K562 (cell line): ENCODE measurements around the gene TSHZ1. TPM values are rescaled to one million over a fixed set of nuclear protein-coding genes. Genes with fewer than 3 reads are reported as not detected.

ENCODE experiments used
- ATAC-seq: fragments of 200-7000 bp; cut with Tn5 transposase; 3 replicates; pipeline ENCODE4 v1.9.1; 2020; ENCODE audit warnings: moderate library complexity
- BruUV-seq: library from RNA; stranded (reverse); fragments of 400-500 nt; replicated peaks from 2 replicates; lab custom pipeline; 2021; lab: Mats Ljungman, UMichigan
- CTCF ChIA-PET: fragments of 300-600 bp; formaldehyde crosslinking; extraction: SDS; loops from one replicate; lab custom pipeline; 2021; ENCODE audit warnings: low intra/inter-chr PET ratio; lab: Yijun Ruan, JAX
- POLR2A ChIA-PET: fragments of 300-600, 350-650 bp; sonication (Branson Sonifier 250); formaldehyde crosslinking; extraction: SDS; loops from one replicate; lab custom pipeline; 2021; ENCODE audit warnings: antibody characterized with exemption, inconsistent platforms; lab: Yijun Ruan, JAX
- DNase-seq, 4 experiments: peaks; one replicate each; pipeline versions ENCODE4 v3.0.0 to v3.0.0-alpha.2; 2011 to 2018; ENCODE audit warnings: low spot score in 3 of 4, mixed read lengths in 3 of 4; ENCODE audit errors: extremely low read depth in 1 of 4
- FAIRE-seq: peaks from 2 replicates; lab custom pipeline; 2011; peaks lifted over from hg19 to GRCh38; lab: Jason Lieb, UNC
- H2AFZ ChIP-seq: 2 replicates; pipeline ENCODE4 v1.6.0; 2011; ENCODE audit warnings: low read depth, low read length, control low read depth, inconsistent platforms
- H3K27ac ChIP-seq: fragments of 200-600 bp; 3 replicates; pipeline ENCODE4 v1.8.0; 2011; ENCODE audit warnings: low read depth, mild to moderate bottlenecking, control low read depth, inconsistent platforms, low read length, moderate library complexity, mixed read lengths; ENCODE audit errors: extremely low read depth
- H3K27me3 ChIP-seq, 2 experiments: fragments of 300-600 bp in 1 of 2; 2 replicates in 1 of 2; 3 replicates in 1 of 2; pipeline versions ENCODE4 v1.6.0 to v1.8.0; 2011; ENCODE audit warnings: inconsistent platforms in 2 of 2, low read length in 2 of 2, mild to moderate bottlenecking in 1 of 2, mixed read lengths in 1 of 2, moderate library complexity in 1 of 2; ENCODE audit not compliant: control insufficient read depth in 2 of 2, insufficient read depth in 2 of 2
- H3K36me3 ChIP-seq: fragments of 300-600 bp; 3 replicates; pipeline ENCODE4 v1.8.0; 2011; ENCODE audit warnings: mild to moderate bottlenecking, low read length, inconsistent platforms; ENCODE audit not compliant: control insufficient read depth, insufficient read depth
- H3K4me1 ChIP-seq, 2 experiments: fragments of 200-600 bp in 1 of 2; replicated peaks in 1 of 2; 2 replicates in 1 of 2; 3 replicates in 1 of 2; pipeline versions ENCODE4 v1.5.1 to v1.8.0; 2011; ENCODE audit warnings: inconsistent platforms in 2 of 2, low read length in 2 of 2, mild to moderate bottlenecking in 1 of 2, mixed read lengths in 1 of 2, moderate library complexity in 1 of 2; ENCODE audit not compliant: control insufficient read depth in 2 of 2, insufficient read depth in 2 of 2
- H3K4me2 ChIP-seq: 2 replicates; pipeline ENCODE4 v1.6.1; 2011; ENCODE audit warnings: low read length, control low read depth, inconsistent platforms, mixed read lengths; ENCODE audit not compliant: insufficient read depth
- H3K4me3 ChIP-seq: fragments of 200-600 bp; sonication (generic), shearing (Covaris generic); 2 replicates; pipeline ENCODE4 v1.5.1; 2016; ENCODE audit warnings: control low read depth, inconsistent platforms
- H3K79me2 ChIP-seq: fragments of 200-600 bp; 3 replicates; pipeline ENCODE4 v1.8.0; 2011; ENCODE audit warnings: low read length, inconsistent platforms; ENCODE audit not compliant: control insufficient read depth, insufficient read depth
- H3K9ac ChIP-seq, 2 experiments: 2 replicates each; pipeline versions ENCODE4 v1.6.0 to v1.6.1; 2011; ENCODE audit warnings: low read depth in 2 of 2, low read length in 2 of 2, control low read depth in 1 of 2, inconsistent platforms in 1 of 2, mild to moderate bottlenecking in 1 of 2, mixed read lengths in 1 of 2; ENCODE audit not compliant: insufficient read depth in 1 of 2
- H3K9me1 ChIP-seq: one replicate; pipeline ENCODE4 v1.6.0; 2011; ENCODE audit warnings: inconsistent platforms, mild to moderate bottlenecking, low read length, moderate library complexity; ENCODE audit not compliant: control insufficient read depth, insufficient read depth
- H3K9me3 ChIP-seq: replicated peaks from 2 replicates; pipeline ENCODE4 v1.5.1; 2011; ENCODE audit warnings: low read depth, low read length, inconsistent platforms; ENCODE audit not compliant: control insufficient read depth, insufficient read depth
- H4K20me1 ChIP-seq: replicated peaks from 2 replicates; pipeline ENCODE4 v1.6.1; 2011; ENCODE audit warnings: low read length, inconsistent platforms, mixed read lengths; ENCODE audit not compliant: control insufficient read depth, insufficient read depth
- NRF1 ChIP-seq, 2 experiments: fragments of 450-650 bp; IDR thresholded peaks in 1 of 2; conservative IDR thresholded peaks in 1 of 2; 2 replicates each; pipeline ENCODE4 v1.6.1; 2014; ENCODE audit warnings: mild to moderate bottlenecking in 2 of 2
- POLR2G ChIP-seq: fragments of 200-400 bp; formaldehyde crosslinking; IDR thresholded peaks from 2 replicates; pipeline ENCODE4 v1.6.1; 2017; ENCODE audit warnings: low read depth, mild to moderate bottlenecking, antibody characterized with exemption, low read length, moderate library complexity
- RBFOX2 ChIP-seq: fragments of 200-400 bp; formaldehyde crosslinking; IDR thresholded peaks from 2 replicates; pipeline ENCODE4 v1.6.1; 2017; ENCODE audit warnings: low read depth, mild to moderate bottlenecking, low read length, moderate library complexity
- RERE ChIP-seq: sonication (generic); formaldehyde crosslinking; IDR thresholded peaks from 2 replicates; pipeline ENCODE4 v1.8.0; 2023; ENCODE audit warnings: missing genetic modification reagents, mild to moderate bottlenecking, borderline replicate concordance
- RFX7 ChIP-seq: fragments of 250-450 bp; sonication (Bioruptor Pico); IDR thresholded peaks from 2 replicates; pipeline ENCODE4 v1.5.1; 2021; ENCODE audit warnings: mild to moderate bottlenecking
- SNAPC5 ChIP-seq: fragments of 250-450 bp; sonication (Bioruptor Pico); IDR thresholded peaks from 2 replicates; pipeline ENCODE4 v1.8.0; 2021; ENCODE audit warnings: moderate library complexity, mild to moderate bottlenecking, inconsistent platforms
- TAF1 ChIP-seq: IDR thresholded peaks from 2 replicates; pipeline ENCODE4 v1.6.1; 2011; ENCODE audit warnings: mild to moderate bottlenecking, low read length, moderate library complexity; ENCODE audit not compliant: insufficient read depth, control insufficient read depth, severe bottlenecking; ENCODE audit errors: extremely low read depth
- TEAD4 ChIP-seq, 2 experiments: sonication (generic) in 1 of 2; formaldehyde crosslinking in 1 of 2; IDR thresholded peaks; 2 replicates each; pipeline versions ENCODE4 v1.6.1 to v1.8.0; 2012 to 2022; ENCODE audit warnings: borderline replicate concordance in 1 of 2, inconsistent platforms in 1 of 2, low read length in 1 of 2, mild to moderate bottlenecking in 1 of 2, missing genetic modification reagents in 1 of 2
- UBTF ChIP-seq, 2 experiments: IDR thresholded peaks; 2 replicates each; pipeline ENCODE4 v1.6.1; 2012; ENCODE audit warnings: improper control_type of control experiment in 2 of 2, low read depth in 2 of 2, low read length in 2 of 2, borderline replicate concordance in 1 of 2
- ZNF140 ChIP-seq: fragments of 250-450 bp; sonication (Bioruptor Pico); IDR thresholded peaks from 2 replicates; pipeline ENCODE4 v1.8.0; 2021; ENCODE audit warnings: moderate library complexity, mild to moderate bottlenecking, inconsistent platforms
- ZSCAN29 ChIP-seq: fragments of 450-650 bp; IDR thresholded peaks from 2 replicates; pipeline ENCODE4 v1.6.1; 2017
- WGBS: fragments of 100-300 bp; shearing (Covaris generic); methylation state at CpG from one replicate; pipeline ENCODE4 v1.1.6; 2016; ENCODE audit warnings: low coverage, mixed read lengths; ENCODE audit not compliant: insufficient coverage; ENCODE audit errors: missing lambda C conversion rate; 5-methylcytosine and 5-hydroxymethylcytosine counted together
- in situ Hi-C: fragments of 300-500 bp; cut with MboI; formaldehyde crosslinking; loops from 4 replicates; pipeline ENCODE4 v1.15.0; 2018; ENCODE audit warnings: inconsistent platforms, mixed read lengths
- intact Hi-C: fragments of 100-400 bp; cut with micrococcal nuclease; formaldehyde crosslinking; loops from 2 replicates; pipeline ENCODE4 v1.14.2; 2022
- polyA plus RNA-seq, 8 experiments: library from polyadenylated mRNA; depleted of rRNA in 4 of 8; stranded (reverse) in 5 of 8; unstranded in 3 of 8; fragments of >200 nt; fragmentation: Nextera tagmentation in 2 of 8; fragmentation: Illumina TruSeq in 1 of 8; extraction: Ambion mirVana in 2 of 8; extraction: Trizol in 1 of 8; gene quantifications; 2 replicates each; pipeline versions ENCODE4 v1.2.1 to v1.2.3, GENCODE V29; 2011 to 2014; ENCODE audit warnings: inconsistent platforms in 1 of 8, missing spikeins in 1 of 8
- total RNA-seq, 7 experiments: library from RNA; depleted of rRNA in 6 of 7; stranded (reverse); fragments of >200 nt in 6 of 7; fragmentation: Illumina TruSeq in 2 of 7; extraction: Trizol in 2 of 7; gene quantifications; 2 replicates each; pipeline versions ENCODE4 v1.2.1 to v1.2.3, GENCODE V29; 2011 to 2021; ENCODE audit warnings: low replicate concordance in 1 of 7

TSHZ1 gene
- total and polyA plus RNA-seq, 9 of the 15 experiments (the other 6 are each of a cell fraction or from before 2014, with no cell fraction given), result 1.1 to 7.2 (median 2.7) TPM

- TSS peak; percentile 51 for BruUV-seq
- no peak for ATAC-seq
- H3K36me3 ChIP-seq, result no peaks in the 10 kb centered on the region
- intact Hi-C loops (no loop called here), in situ Hi-C loops (no loop called here)
- peaks cover 3% of the 10 kb centered on the region for H3K9me1 ChIP-seq
- ChIA-PET POLR2A (interaction anchor here (0.5 to 1.5 kb wide), 6 partner anchors 9 to 583 kb away, joined by 3 to 5 read pairs (median 4); no protein-coding TSS in a partner anchor), CTCF (no interaction called here)
- peak overlapping the region; percentile 74 to 92 for H3K9ac ChIP-seq
- peak overlapping the region; percentile 93 for H3K27ac ChIP-seq
- peaks cover 11 to 30% of the 10 kb centered on the region in 2 experiments; a peak in 4 of 5 replicates for H3K4me1 ChIP-seq
- H3K79me2 ChIP-seq, result peaks cover 36% of the 10 kb centered on the region
- no peaks in the 10 kb centered on the region; the same call in 1 of the 2 replicates for H4K20me1 ChIP-seq
- 0% methylated on average over 37 of the region's 64 CpGs for WGBS
- peak overlapping the region; percentile 82 for H3K4me2 ChIP-seq
- peak overlapping the region; percentile 71 for H3K4me3 ChIP-seq
- peak overlapping the region; percentile 95 for H2AFZ ChIP-seq
- FAIRE-seq, result no peak
- H3K27me3 ChIP-seq, result no peaks in the 10 kb centered on the region
- no peaks in the 10 kb centered on the region for H3K9me3 ChIP-seq
- peak in 3 of 4 experiments; percentile 23 to 34 (median 25) for DNase-seq
- TF ChIP-seq RFX7 (CRISPR knock-in tag) (no peak), RBFOX2 (peak; percentile 61; the same call in 1 of the 2 replicates), TEAD4 (IDR thresholded peaks at IDR 0.05; ENCODE audit: low read length) (0 out of 2 replicates have a peak, but pooled peaks have one; percentile 0), TEAD4 (CRISPR knock-in tag; IDR thresholded peaks at IDR 0.05; ENCODE audit: borderline replicate concordance) (no peak), RERE (CRISPR knock-in tag) (no peak), UBTF (IDR thresholded peaks at IDR 0.05; ENCODE audit: borderline replicate concordance in 1 of 2, low read depth in 2 of 2, low read length in 2 of 2) (0 out of 4 replicates have a peak, but pooled peaks of 1 of the 2 experiments have one; percentile 39), SNAPC5 (CRISPR knock-in tag) (no peak), TAF1 (peak; percentile 6), NRF1 (conservative IDR thresholded peaks at IDR 0.05 in 1 of 2, IDR thresholded peaks at IDR 0.05 in 1 of 2) (0 out of 4 replicates have a peak, but pooled peaks of 1 of the 2 experiments have one; percentile 23), ZSCAN29 (no peak), ZNF140 (CRISPR knock-in tag) (no peak), POLR2G (peak; percentile 36; the same call in 1 of the 2 replicates)
These were observed 515 bp downstream of the TSHZ1 start for GRCh38 chr18:75211002-75211621.
